ENCODE results near the gene NFIX. TPM values are rescaled to one million over a fixed set of nuclear protein-coding genes. Genes with fewer than 3 reads are reported as not detected.

The NFIX gene
- total and polyA plus RNA-seq, 5 donors, result 67.4 to 168 (median 146) TPM

- Histone ChIP-seq H3K9me3 (ENCODE audit: control insufficient read depth, low read length) (no peaks in the 10 kb centered on the region), H3K27ac (ENCODE audit: low read length) (peak overlapping the region; percentile 64), H3K4me3 (ENCODE audit: low read length) (no peak overlapping the region), H3K27me3 (ENCODE audit: control insufficient read depth, insufficient read depth) (no peaks in the 10 kb centered on the region), H3K4me1 (ENCODE audit: control insufficient read depth, insufficient read depth, low read length) (peaks cover 8% of the 10 kb centered on the region)
- DNase-seq (peak in 2 of 3 donors; percentile 73 to 90), ATAC-seq (peak; percentile 53 to 59)
- WGBS, result 56% methylated on average over 41 of the region's 41 CpGs
- intact Hi-C loops (cut with DNase I), result no loop called here
These were observed 6.4 kb downstream of the NFIX start for GRCh38 chr19:13001502-13002165.

- Histone ChIP-seq H3K27ac (ENCODE audit: low read length) (peak overlapping the region; percentile 77), H3K27me3 (ENCODE audit: control insufficient read depth, insufficient read depth) (no peaks in the 10 kb centered on the region), H3K4me1 (ENCODE audit: control insufficient read depth, insufficient read depth, low read length) (peaks cover 10% of the 10 kb centered on the region), H3K9me3 (ENCODE audit: control insufficient read depth, low read length) (no peaks in the 10 kb centered on the region), H3K4me3 (ENCODE audit: low read length) (no peak overlapping the region)
- intact Hi-C loops (cut with DNase I), result no loop called here
- ATAC-seq, result peak; percentile 75 to 80
- 44% methylated on average over 29 of the region's 29 CpGs for WGBS
- DNase-seq, result peak; percentile 85 to 92 (median 88)
These were observed 7.1 kb downstream of the NFIX start for GRCh38 chr19:13002166-13002898.

- Histone ChIP-seq H3K27ac (ENCODE audit: low read length) (peak overlapping the region; percentile 77), H3K9me3 (ENCODE audit: control insufficient read depth, low read length) (no peaks in the 10 kb centered on the region), H3K4me1 (ENCODE audit: control insufficient read depth, insufficient read depth, low read length) (peaks cover 8% of the 10 kb centered on the region), H3K4me3 (ENCODE audit: low read length) (no peak overlapping the region), H3K27me3 (ENCODE audit: control insufficient read depth, insufficient read depth) (no peaks in the 10 kb centered on the region)
- no peak for ATAC-seq
- 68% methylated on average over 15 of the region's 15 CpGs for WGBS
- intact Hi-C loops (cut with DNase I), result no loop called here
- peak in 2 of 3 donors; percentile 16 to 47 for DNase-seq
These were observed 7.8 kb downstream of the NFIX start for GRCh38 chr19:13003081-13003480.

- peaks cover 8% of the 10 kb centered on the region for H3K4me1 ChIP-seq (ENCODE audit: control insufficient read depth, insufficient read depth, low read length)
- no peaks in the 10 kb centered on the region for H3K9me3 ChIP-seq (ENCODE audit: control insufficient read depth, low read length)
- H3K4me3 ChIP-seq (ENCODE audit: low read length), result no peak overlapping the region
- WGBS, result 80% methylated on average over 7 of the region's 7 CpGs
- peak overlapping the region; percentile 10 for H3K27ac ChIP-seq (ENCODE audit: low read length)
- DNase-seq (peak in 1 of 3 donors; percentile 5), ATAC-seq (no peak)
- H3K27me3 ChIP-seq (ENCODE audit: control insufficient read depth, insufficient read depth), result no peaks in the 10 kb centered on the region
- intact Hi-C loops (cut with DNase I), result no loop called here
These were observed 9.0 kb downstream of the NFIX start for GRCh38 chr19:13004273-13004672.

GRCh38 chr19:13005253-13005652 is 10.0 kb downstream of the NFIX start:
- H3K27ac ChIP-seq (ENCODE audit: low read length), result no peak overlapping the region
- H3K4me3 ChIP-seq (ENCODE audit: low read length), result no peak overlapping the region
- H3K27me3 ChIP-seq (ENCODE audit: control insufficient read depth, insufficient read depth), result no peaks in the 10 kb centered on the region
- intact Hi-C loops (cut with DNase I), result no loop called here
- WGBS, result 82% methylated on average over 4 of the region's 4 CpGs
- ATAC-seq, result no peak
- no peaks in the 10 kb centered on the region for H3K9me3 ChIP-seq (ENCODE audit: control insufficient read depth, low read length)
- DNase-seq, result no peak
- H3K4me1 ChIP-seq (ENCODE audit: control insufficient read depth, insufficient read depth, low read length), result peaks cover 11% of the 10 kb centered on the region

GRCh38 chr19:13005861-13006370 is 10.6 kb downstream of the NFIX start:
- H3K4me3 ChIP-seq (ENCODE audit: low read length), result no peak overlapping the region

GRCh38 chr19:13006431-13007281 is 11.4 kb downstream of the NFIX start:
- no peak overlapping the region for H3K4me3 ChIP-seq (ENCODE audit: low read length)
- H3K4me1 ChIP-seq (ENCODE audit: control insufficient read depth, insufficient read depth, low read length), result peaks cover 9% of the 10 kb centered on the region
- DNase-seq (peak in 2 of 3 donors; percentile 69 to 72), ATAC-seq (no peak)
- 69% methylated on average over 28 of the region's 28 CpGs for WGBS
- intact Hi-C loops (cut with DNase I), result no loop called here
- H3K27ac ChIP-seq (ENCODE audit: low read length), result peak overlapping the region; percentile 53
- H3K27me3 ChIP-seq (ENCODE audit: control insufficient read depth, insufficient read depth), result no peaks in the 10 kb centered on the region
- no peaks in the 10 kb centered on the region for H3K9me3 ChIP-seq (ENCODE audit: control insufficient read depth, low read length)

More at GRCh38 chr19:13005861-13006370, 10.6 kb downstream of the NFIX start:
- no peak for DNase-seq
- Histone ChIP-seq H3K27ac (ENCODE audit: low read length) (no peak overlapping the region), H3K27me3 (ENCODE audit: control insufficient read depth, insufficient read depth) (no peaks in the 10 kb centered on the region), H3K4me1 (ENCODE audit: control insufficient read depth, insufficient read depth, low read length) (peaks cover 11% of the 10 kb centered on the region), H3K9me3 (ENCODE audit: control insufficient read depth, low read length) (no peaks in the 10 kb centered on the region)
- WGBS, result 69% methylated on average over 12 of the region's 12 CpGs
- intact Hi-C loops (cut with DNase I), result no loop called here
- ATAC-seq, result no peak

- Histone ChIP-seq H3K9me3 (ENCODE audit: control insufficient read depth, low read length) (no peaks in the 10 kb centered on the region), H3K4me1 (ENCODE audit: control insufficient read depth, insufficient read depth, low read length) (peaks cover 9% of the 10 kb centered on the region), H3K27me3 (ENCODE audit: control insufficient read depth, insufficient read depth) (no peaks in the 10 kb centered on the region), H3K4me3 (ENCODE audit: low read length) (no peak overlapping the region), H3K27ac (ENCODE audit: low read length) (peak overlapping the region; percentile 53)
- intact Hi-C loops (cut with DNase I), result no loop called here
- 53% methylated on average over 17 of the region's 17 CpGs for WGBS
- DNase-seq (peak; percentile 73 to 91 (median 90)), ATAC-seq (peak; percentile 22 to 28)
These were observed 12.2 kb downstream of the NFIX start for GRCh38 chr19:13007292-13008045.

GRCh38 chr19:13008926-13009787 is 13.9 kb downstream of the NFIX start:
- intact Hi-C loops (cut with DNase I), result no loop called here
- Histone ChIP-seq H3K27me3 (ENCODE audit: control insufficient read depth, insufficient read depth) (no peaks in the 10 kb centered on the region), H3K27ac (ENCODE audit: low read length) (peak overlapping the region; percentile 7), H3K4me1 (ENCODE audit: control insufficient read depth, insufficient read depth, low read length) (peaks cover 12% of the 10 kb centered on the region), H3K4me3 (ENCODE audit: low read length) (no peak overlapping the region), H3K9me3 (ENCODE audit: control insufficient read depth, low read length) (no peaks in the 10 kb centered on the region)
- ATAC-seq (no peak), DNase-seq (peak in 1 of 3 donors; percentile 71)
- 84% methylated on average over 28 of the region's 28 CpGs for WGBS

Measured in right cardiac atrium (tissue), 5 donors.